AG09309 (cell line): ENCODE data around the gene HK2.

Experiments used
- DNase-seq: peaks from one replicate; pipeline ENCODE4 v3.0.0-alpha.2; 2010; ENCODE audit warnings: low read depth
- H3K4me3 ChIP-seq: 2 replicates; pipeline ENCODE4 v1.5.1; 2011; ENCODE audit warnings: mild to moderate bottlenecking, low read depth, low read length, moderate library complexity; ENCODE audit not compliant: control insufficient read depth
- CTCF ChIP-seq: IDR thresholded peaks from 2 replicates; pipeline ENCODE4 v1.5.1; 2011; ENCODE audit warnings: mild to moderate bottlenecking, low read depth, low read length, inconsistent platforms; ENCODE audit not compliant: insufficient read depth, control insufficient read depth; ENCODE audit errors: missing control alignments

HK2 gene

DNA sequence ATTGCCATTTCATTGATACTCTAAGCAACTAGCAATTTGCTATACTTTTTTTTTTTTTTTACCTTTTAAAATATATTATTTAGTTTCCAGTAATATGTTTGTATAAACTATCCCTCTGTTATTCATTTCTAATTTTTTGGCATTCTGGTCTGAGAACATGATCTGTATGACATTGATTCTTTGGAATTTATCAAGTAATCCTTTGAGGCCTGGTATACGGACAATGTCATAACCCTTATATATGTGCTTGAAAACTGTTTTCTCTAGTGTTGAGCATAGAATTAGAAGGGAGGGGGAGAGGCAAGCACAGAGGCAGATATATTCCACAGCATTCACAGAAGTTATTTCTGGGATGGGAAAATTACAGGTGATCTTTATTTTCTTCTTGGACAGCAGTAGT, 76.3 kb downstream of the HK2 start:
- DNase-seq: no peak
- H3K4me3 ChIP-seq: no peak overlapping the region
- TF ChIP-seq CTCF: no peak

- no peak overlapping the region for H3K4me3 ChIP-seq
- no peak for DNase-seq
- no peak for TF ChIP-seq CTCF
Observed at GRCh38 chr2:74911061-74911460, 77.1 kb downstream of the HK2 start.

DNA sequence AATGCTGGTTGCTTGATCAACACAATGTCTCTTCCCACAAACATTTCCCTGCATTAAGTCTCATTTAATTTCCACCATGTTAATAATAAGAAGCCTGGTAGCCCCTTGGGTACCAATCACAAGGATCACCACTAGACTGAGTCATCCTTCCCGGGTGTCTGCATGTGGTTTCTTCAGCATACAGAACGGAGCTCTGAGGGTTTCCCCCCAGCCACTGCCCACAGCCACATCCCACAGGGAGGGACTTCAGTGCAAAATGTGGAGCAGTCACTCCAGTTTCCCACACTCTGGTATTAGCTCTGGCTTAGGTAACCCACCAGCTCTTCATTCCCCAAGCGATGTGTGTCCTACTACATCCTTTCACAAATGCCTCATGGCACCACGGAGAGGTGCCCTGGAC, 81.8 kb downstream of the HK2 start:
- H3K4me3 ChIP-seq: no peak overlapping the region
- no peak for TF ChIP-seq CTCF
- DNase-seq: no peak

- H3K4me3 ChIP-seq: no peak overlapping the region
- DNase-seq: no peak
- TF ChIP-seq CTCF: no peak
Observed at GRCh38 chr2:74916394-74916793, 82.5 kb downstream of the HK2 start.

GRCh38 chr2:74917702-74918619, 84.0 kb downstream of the HK2 start:
- peak; percentile 64 for DNase-seq
- H3K4me3 ChIP-seq: no peak overlapping the region
- TF ChIP-seq CTCF: peak; percentile 9

GRCh38 chr2:74919827-74920226, 85.9 kb downstream of the HK2 start:
- no peak for DNase-seq
- peak overlapping the region; percentile 32 for H3K4me3 ChIP-seq
- peak; percentile 81 for TF ChIP-seq CTCF
